ENCODE data around the gene PUM2. TPM values are rescaled to one million over a fixed set of nuclear protein-coding genes. Genes with fewer than 3 reads are reported as not detected.

Gene PUM2
- total RNA-seq, 4 donors from 2014 or later, result 61.5 to 140 (median 98.0) TPM

DNA sequence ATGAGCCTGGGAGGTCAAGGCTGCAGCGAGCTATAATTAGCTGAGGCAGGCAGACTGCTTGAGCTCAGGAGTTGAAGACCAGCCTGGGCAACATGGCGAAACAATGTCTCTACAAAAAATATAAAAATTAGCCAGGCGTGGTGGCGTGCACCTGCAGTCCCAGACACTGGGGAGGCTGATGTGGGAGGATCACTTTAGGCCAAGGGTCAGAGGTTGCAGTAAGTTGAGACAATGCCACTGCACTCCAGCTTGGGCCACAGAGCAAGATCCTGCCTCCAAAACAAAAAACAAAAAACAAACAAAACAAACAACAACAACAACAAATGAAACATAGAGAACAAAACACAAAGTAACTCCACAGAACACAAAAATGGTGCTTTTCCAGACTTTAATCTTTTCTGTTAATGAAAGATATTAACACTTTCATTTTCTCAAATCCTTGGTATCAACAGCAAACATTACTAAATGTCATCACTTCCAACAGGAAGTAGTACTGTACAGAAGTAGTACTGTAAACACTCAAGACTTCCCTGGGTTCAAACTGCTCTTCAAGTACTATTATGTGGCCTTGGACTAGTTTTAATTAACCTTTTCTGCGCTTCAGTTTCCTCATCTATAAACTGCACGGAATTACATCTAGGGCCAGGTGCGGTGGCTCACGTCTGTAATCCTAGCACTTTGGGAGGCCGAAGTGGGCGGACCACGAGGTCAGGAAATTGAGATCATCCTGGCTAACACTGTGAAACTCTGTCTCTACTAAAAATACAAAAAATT is 27.9 kb downstream of the PUM2 start:
- WGBS, 2 donors (ENCODE audit: low coverage in 1 of 2), result 82 to 86% methylated on average over 8 to 11 of the region's 11 CpGs
- Histone ChIP-seq H3K27ac (no peak overlapping the region), H3K27me3 (no peaks in the 10 kb centered on the region), H3K9me3 (no peaks in the 10 kb centered on the region), H3K36me3 (peaks cover 0 to 49% of the 10 kb centered on the region in 2 donors), H3K4me3 (no peak overlapping the region), H3K4me1 (peaks cover 0 to 80% (median 12%) of the 10 kb centered on the region in 3 donors)
- ATAC-seq, result no peak
- TF ChIP-seq POLR2AphosphoS5 (IDR thresholded peaks at IDR 0.05) (no peak), EP300 (IDR thresholded peaks at IDR 0.05) (no peak), POLR2A (IDR thresholded peaks at IDR 0.05) (no peak)
- TF ChIP-seq, protein P1, sequence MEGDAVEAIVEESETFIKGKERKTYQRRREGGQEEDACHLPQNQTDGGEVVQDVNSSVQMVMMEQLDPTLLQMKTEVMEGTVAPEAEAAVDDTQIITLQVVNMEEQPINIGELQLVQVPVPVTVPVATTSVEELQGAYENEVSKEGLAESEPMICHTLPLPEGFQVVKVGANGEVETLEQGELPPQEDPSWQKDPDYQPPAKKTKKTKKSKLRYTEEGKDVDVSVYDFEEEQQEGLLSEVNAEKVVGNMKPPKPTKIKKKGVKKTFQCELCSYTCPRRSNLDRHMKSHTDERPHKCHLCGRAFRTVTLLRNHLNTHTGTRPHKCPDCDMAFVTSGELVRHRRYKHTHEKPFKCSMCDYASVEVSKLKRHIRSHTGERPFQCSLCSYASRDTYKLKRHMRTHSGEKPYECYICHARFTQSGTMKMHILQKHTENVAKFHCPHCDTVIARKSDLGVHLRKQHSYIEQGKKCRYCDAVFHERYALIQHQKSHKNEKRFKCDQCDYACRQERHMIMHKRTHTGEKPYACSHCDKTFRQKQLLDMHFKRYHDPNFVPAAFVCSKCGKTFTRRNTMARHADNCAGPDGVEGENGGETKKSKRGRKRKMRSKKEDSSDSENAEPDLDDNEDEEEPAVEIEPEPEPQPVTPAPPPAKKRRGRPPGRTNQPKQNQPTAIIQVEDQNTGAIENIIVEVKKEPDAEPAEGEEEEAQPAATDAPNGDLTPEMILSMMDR (IDR thresholded peaks at IDR 0.05), result no peak

DNA sequence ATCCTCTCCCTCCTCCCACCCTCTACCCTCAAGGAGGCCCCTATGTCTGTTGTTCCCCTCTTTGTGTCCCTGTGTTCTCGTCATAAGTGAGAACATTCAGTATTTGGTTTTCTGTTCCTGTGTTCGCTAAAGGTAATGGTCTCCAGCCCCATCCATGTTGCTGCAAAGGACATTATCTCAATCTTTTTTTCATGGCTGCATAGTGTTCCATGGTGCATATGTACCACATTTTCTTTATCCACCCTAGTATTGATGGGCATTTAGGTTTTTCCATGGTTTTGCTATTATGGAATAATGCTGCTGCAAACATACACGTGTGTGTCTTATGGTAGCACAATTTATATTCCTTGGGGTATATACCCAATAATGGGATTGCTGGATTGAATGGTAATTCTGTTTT is 33.0 kb downstream of the PUM2 start:
- Histone ChIP-seq H3K4me3 (no peak overlapping the region), H3K4me1 (peaks cover 0 to 44% (median 2%) of the 10 kb centered on the region in 3 donors), H3K27me3 (no peaks in the 10 kb centered on the region), H3K27ac (no peak overlapping the region), H3K9me3 (no peaks in the 10 kb centered on the region), H3K36me3 (peaks cover 0 to 54% of the 10 kb centered on the region in 2 donors)
- ATAC-seq, result no peak
- TF ChIP-seq POLR2AphosphoS5 (IDR thresholded peaks at IDR 0.05) (no peak), POLR2A (IDR thresholded peaks at IDR 0.05) (no peak), EP300 (IDR thresholded peaks at IDR 0.05) (no peak)
- TF ChIP-seq, protein P1 (IDR thresholded peaks at IDR 0.05), result no peak
- 96 to 97% methylated on average over 3 of the region's 3 CpGs for WGBS, 2 donors (ENCODE audit: low coverage in 1 of 2)

DNA sequence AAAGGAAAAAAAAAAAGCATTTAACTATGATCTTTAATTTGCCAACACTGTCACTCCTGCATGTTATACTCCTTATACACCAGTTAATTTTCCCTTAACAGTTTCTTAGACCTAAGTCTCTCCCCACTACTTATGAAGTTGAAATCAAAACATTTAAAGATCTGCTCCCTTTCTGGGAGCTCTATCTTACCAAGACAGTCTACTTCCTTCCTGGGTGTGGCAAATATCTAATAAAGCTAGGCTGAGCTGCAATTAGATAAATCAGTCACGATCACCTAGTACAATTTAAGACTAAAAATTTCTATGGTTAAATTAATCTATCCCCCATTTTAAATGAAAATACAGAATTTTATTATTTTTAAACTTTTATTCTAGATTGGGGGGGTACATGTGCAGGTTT is 33.4 kb downstream of the PUM2 start:
- H3K4me1 ChIP-seq, result peaks cover 0 to 39% (median 2%) of the 10 kb centered on the region in 3 donors
- no peak overlapping the region for H3K4me3 ChIP-seq
- no peak for ATAC-seq
- WGBS, 2 donors (ENCODE audit: low coverage in 1 of 2), result 67 to 83% methylated on average over 1 of the region's 1 CpG
- no peak overlapping the region for H3K27ac ChIP-seq
- TF ChIP-seq EP300 (IDR thresholded peaks at IDR 0.05) (no peak), POLR2AphosphoS5 (IDR thresholded peaks at IDR 0.05) (no peak), POLR2A (IDR thresholded peaks at IDR 0.05) (no peak)
- TF ChIP-seq, protein P1 (IDR thresholded peaks at IDR 0.05), result no peak
- H3K9me3 ChIP-seq, result no peaks in the 10 kb centered on the region
- peaks cover 0 to 49% of the 10 kb centered on the region in 2 donors for H3K36me3 ChIP-seq
- H3K27me3 ChIP-seq, result no peaks in the 10 kb centered on the region

DNA sequence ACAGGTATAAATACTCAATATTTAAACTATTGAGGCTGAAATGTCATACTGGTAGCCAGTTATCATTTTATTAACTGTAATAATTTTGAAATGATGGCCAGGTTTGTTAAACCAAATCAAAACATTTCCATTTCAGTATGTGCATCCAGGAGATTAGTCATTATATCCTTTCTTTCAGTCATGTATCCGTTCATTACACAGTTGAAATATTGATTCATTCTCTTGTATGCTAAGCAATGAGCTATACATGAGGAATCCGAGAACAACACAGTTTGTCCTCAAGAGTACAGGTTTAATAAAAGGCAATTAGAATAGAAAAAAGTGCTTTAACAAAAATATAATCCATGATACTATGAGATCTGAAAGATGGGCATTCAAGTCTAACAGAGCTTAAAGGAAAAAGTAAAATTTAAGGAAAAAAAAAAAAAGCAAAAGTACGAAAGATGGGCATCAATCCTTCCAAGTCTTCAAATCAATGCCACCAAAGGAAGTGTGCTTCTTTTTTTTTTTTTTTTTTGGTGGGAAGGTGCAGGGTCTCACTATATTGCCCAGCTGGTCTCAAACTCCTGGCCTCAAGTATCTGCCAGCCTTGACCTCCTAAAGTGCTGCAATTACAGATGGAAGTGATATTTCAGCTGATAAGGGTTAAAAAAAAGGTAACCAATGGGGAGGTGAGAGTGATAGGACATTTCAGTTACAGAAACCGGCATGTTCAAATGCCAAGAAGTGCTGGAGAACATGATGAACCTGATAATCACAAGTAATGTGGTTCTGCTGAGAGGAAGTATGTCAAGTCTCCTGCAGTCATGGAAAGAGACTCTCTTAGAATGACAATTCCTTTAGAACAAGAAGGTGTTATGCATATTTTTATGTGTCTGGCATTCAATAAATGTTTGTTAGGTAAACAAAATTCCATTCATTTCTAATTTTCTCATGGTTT is 35.8 kb downstream of the PUM2 start:
- Histone ChIP-seq H3K4me3 (no peak overlapping the region), H3K36me3 (peaks cover 9 to 54% of the 10 kb centered on the region in 2 donors), H3K9me3 (no peaks in the 10 kb centered on the region), H3K27ac (no peak overlapping the region), H3K27me3 (no peaks in the 10 kb centered on the region), H3K4me1 (peaks cover 0 to 16% (median 2%) of the 10 kb centered on the region in 3 donors)
- no peak for ATAC-seq
- WGBS, 2 donors (ENCODE audit: low coverage in 1 of 2), result 67 to 88% methylated on average over 3 to 4 of the region's 4 CpGs
- TF ChIP-seq POLR2AphosphoS5 (IDR thresholded peaks at IDR 0.05) (no peak), POLR2A (IDR thresholded peaks at IDR 0.05) (no peak)

DNA sequence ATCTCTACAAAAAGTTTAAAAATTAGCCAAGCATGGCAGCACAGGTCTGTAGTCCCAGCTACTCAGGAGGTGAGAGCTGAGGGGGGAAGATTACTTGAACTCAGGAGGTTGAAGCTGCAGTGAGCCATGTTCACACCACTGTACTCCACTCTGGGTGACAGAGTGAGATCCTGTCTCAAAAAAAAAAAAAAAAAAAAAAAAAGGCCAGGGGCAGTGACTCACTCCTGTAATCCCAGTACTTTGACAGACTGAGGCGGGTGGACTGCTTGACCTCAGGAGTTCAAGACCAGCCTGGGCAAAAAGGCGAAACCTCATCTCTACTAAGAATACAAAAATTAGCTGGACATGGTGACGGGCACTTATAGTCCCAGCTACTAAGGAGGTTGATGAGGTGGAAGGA is 37.0 kb downstream of the PUM2 start:
- Histone ChIP-seq H3K4me3 (no peak overlapping the region), H3K36me3 (peaks cover 9 to 59% of the 10 kb centered on the region in 2 donors), H3K27ac (no peak overlapping the region), H3K9me3 (no peaks in the 10 kb centered on the region), H3K27me3 (no peaks in the 10 kb centered on the region), H3K4me1 (peaks cover 0 to 11% (median 2%) of the 10 kb centered on the region in 3 donors)
- no peak for TF ChIP-seq POLR2AphosphoS5 (IDR thresholded peaks at IDR 0.05)
- no peak for TF ChIP-seq POLR2A (IDR thresholded peaks at IDR 0.05)
- TF ChIP-seq EP300 (IDR thresholded peaks at IDR 0.05), result no peak
- TF ChIP-seq, protein P1 (IDR thresholded peaks at IDR 0.05), result no peak
- no peak for ATAC-seq
- 90 to 93% methylated on average over 2 to 3 of the region's 3 CpGs for WGBS, 2 donors (ENCODE audit: low coverage in 1 of 2)
